GM12878 (cell line): Measurements from ENCODE around the gene SVEP1.

Experiments
- EP300 ChIP-seq, 2 experiments: fragments of 150-350 bp in 1 of 2; IDR thresholded peaks; 2 replicates each; pipeline ENCODE4 v1.6.1; 2011 to 2012; ENCODE audit warnings: low read depth in 2 of 2, low read length in 2 of 2, borderline replicate concordance in 1 of 2, improper control_type of control experiment in 1 of 2, inconsistent platforms in 1 of 2; ENCODE audit not compliant: control insufficient read depth in 1 of 2
- EZH2 ChIP-seq: IDR thresholded peaks from 2 replicates; pipeline ENCODE4 v1.6.1; 2012; ENCODE audit warnings: low read depth, mild to moderate bottlenecking, control low read depth, inconsistent platforms, low read length, borderline replicate concordance; ENCODE audit not compliant: control insufficient read depth
- TARDBP ChIP-seq: IDR thresholded peaks from 2 replicates; pipeline ENCODE4 v1.6.1; 2016; ENCODE audit warnings: borderline replicate concordance
- TF ChIP-seq, protein P1 (sequence below), 3 experiments: IDR thresholded peaks in 2 of 3; conservative IDR thresholded peaks in 1 of 3; 2 replicates each; pipeline ENCODE4 v1.5.1; 2011; ENCODE audit warnings: low read depth in 3 of 3, low read length in 3 of 3, mild to moderate bottlenecking in 3 of 3, control low read depth in 2 of 3, moderate library complexity in 2 of 3, inconsistent platforms in 1 of 3, mixed read lengths in 1 of 3; ENCODE audit not compliant: control insufficient read depth in 2 of 3, insufficient read depth in 1 of 3; ENCODE audit errors: extremely low read depth in 1 of 3
- TF ChIP-seq, protein P2 (sequence below): fragments of 450-650 bp; IDR thresholded peaks from 2 replicates; pipeline ENCODE4 v1.6.1; 2016; ENCODE audit warnings: mild to moderate bottlenecking

DNA sequence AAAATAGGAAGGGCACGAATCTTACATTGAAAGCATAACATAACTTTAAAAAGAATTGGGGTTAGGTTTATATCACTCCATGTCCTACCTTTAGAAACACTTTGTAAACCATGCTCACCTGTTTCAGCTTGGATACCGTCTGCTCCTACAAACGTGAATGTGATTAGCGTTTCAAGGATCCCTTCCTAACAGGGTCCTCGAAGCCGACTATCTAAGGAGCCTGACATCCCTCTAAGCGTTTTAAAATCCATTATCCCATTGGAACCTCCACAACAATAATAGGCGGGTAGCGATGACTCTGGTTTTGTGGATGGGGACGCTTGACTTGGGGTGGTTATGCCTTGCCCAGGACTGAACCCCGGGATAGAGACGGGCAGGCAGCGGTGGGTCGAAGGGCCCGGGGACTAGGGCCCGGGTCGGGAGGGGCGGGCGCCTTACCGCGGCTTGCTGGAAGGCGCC is 937 bp downstream of the SVEP1 start:
- TF ChIP-seq TARDBP = no peak
- no peak for TF ChIP-seq EP300 (IDR thresholded peaks at IDR 0.05; ENCODE audit: borderline replicate concordance in 1 of 2, control insufficient read depth in 1 of 2, low read depth in 2 of 2, low read length in 2 of 2)
- no peak for TF ChIP-seq EZH2
- TF ChIP-seq, protein P1, sequence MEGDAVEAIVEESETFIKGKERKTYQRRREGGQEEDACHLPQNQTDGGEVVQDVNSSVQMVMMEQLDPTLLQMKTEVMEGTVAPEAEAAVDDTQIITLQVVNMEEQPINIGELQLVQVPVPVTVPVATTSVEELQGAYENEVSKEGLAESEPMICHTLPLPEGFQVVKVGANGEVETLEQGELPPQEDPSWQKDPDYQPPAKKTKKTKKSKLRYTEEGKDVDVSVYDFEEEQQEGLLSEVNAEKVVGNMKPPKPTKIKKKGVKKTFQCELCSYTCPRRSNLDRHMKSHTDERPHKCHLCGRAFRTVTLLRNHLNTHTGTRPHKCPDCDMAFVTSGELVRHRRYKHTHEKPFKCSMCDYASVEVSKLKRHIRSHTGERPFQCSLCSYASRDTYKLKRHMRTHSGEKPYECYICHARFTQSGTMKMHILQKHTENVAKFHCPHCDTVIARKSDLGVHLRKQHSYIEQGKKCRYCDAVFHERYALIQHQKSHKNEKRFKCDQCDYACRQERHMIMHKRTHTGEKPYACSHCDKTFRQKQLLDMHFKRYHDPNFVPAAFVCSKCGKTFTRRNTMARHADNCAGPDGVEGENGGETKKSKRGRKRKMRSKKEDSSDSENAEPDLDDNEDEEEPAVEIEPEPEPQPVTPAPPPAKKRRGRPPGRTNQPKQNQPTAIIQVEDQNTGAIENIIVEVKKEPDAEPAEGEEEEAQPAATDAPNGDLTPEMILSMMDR (IDR thresholded peaks at IDR 0.05 in 2 of 3, conservative IDR thresholded peaks at IDR 0.05 in 1 of 3; ENCODE audit: control insufficient read depth in 2 of 3, extremely low read depth in 1 of 3, insufficient read depth in 1 of 3, low read depth in 3 of 3, low read length in 3 of 3) = no peak
- TF ChIP-seq, protein P2, sequence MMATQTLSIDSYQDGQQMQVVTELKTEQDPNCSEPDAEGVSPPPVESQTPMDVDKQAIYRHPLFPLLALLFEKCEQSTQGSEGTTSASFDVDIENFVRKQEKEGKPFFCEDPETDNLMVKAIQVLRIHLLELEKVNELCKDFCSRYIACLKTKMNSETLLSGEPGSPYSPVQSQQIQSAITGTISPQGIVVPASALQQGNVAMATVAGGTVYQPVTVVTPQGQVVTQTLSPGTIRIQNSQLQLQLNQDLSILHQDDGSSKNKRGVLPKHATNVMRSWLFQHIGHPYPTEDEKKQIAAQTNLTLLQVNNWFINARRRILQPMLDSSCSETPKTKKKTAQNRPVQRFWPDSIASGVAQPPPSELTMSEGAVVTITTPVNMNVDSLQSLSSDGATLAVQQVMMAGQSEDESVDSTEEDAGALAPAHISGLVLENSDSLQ = no peak
